Measurements from ENCODE around the gene BZW2.

GRCh38 chr7:16661924-16662323, 15.9 kb downstream of the BZW2 start:
- no peak for TF ChIP-seq CTCF (IDR thresholded peaks at IDR 0.05; ENCODE audit: poor library complexity)
- no peak for TF ChIP-seq EZH2 (IDR thresholded peaks at IDR 0.05; ENCODE audit: borderline replicate concordance)

Data from hepatocyte (in vitro differentiated cells).